NT2/D1 (cell line): ENCODE results near the gene APOBR.
"Not testable (repeated sequence)": the region's sequence is repeated elsewhere in the genome, so short reads cannot be mapped to it uniquely, and the experiment has no call there.

ENCODE experiments used
- DNase-seq: peaks from one replicate; pipeline ENCODE4 v3.0.0-alpha.2; 2011; ENCODE audit warnings: low read depth, low spot score
- H3K27me3 ChIP-seq: 2 replicates; pipeline ENCODE4 v1.6.0; 2011; ENCODE audit warnings: mild to moderate bottlenecking; ENCODE audit not compliant: insufficient read length, insufficient read depth
- H3K36me3 ChIP-seq: 2 replicates; pipeline ENCODE4 v1.6.1; 2011; ENCODE audit warnings: mild to moderate bottlenecking, low read length, mixed read lengths; ENCODE audit not compliant: insufficient read depth, insufficient read length
- H3K4me1 ChIP-seq: 2 replicates; pipeline ENCODE4 v1.5.1; 2011; ENCODE audit not compliant: insufficient read depth, insufficient read length
- H3K4me3 ChIP-seq: 2 replicates; pipeline ENCODE4 v1.5.1; 2011; ENCODE audit warnings: low read depth; ENCODE audit not compliant: insufficient read length
- H3K9ac ChIP-seq: 2 replicates; pipeline ENCODE4 v1.6.0; 2011; ENCODE audit warnings: low read depth; ENCODE audit not compliant: insufficient read length
- H3K9me3 ChIP-seq: 2 replicates; pipeline ENCODE4 v1.5.1; 2011; ENCODE audit warnings: mild to moderate bottlenecking, low read length; ENCODE audit not compliant: insufficient read depth
- SUZ12 ChIP-seq: IDR thresholded peaks from 2 replicates; pipeline ENCODE4 v1.6.1; 2011; ENCODE audit not compliant: insufficient read length, insufficient read depth; ENCODE audit errors: extremely low read depth
- YY1 ChIP-seq: IDR thresholded peaks from 2 replicates; pipeline ENCODE4 v1.6.1; 2011; ENCODE audit not compliant: insufficient read length, insufficient read depth
- ZNF274 ChIP-seq: IDR thresholded peaks from 2 replicates; pipeline ENCODE4 v1.6.1; 2011; ENCODE audit warnings: mild to moderate bottlenecking, low read depth, low read length

The APOBR gene

DNA sequence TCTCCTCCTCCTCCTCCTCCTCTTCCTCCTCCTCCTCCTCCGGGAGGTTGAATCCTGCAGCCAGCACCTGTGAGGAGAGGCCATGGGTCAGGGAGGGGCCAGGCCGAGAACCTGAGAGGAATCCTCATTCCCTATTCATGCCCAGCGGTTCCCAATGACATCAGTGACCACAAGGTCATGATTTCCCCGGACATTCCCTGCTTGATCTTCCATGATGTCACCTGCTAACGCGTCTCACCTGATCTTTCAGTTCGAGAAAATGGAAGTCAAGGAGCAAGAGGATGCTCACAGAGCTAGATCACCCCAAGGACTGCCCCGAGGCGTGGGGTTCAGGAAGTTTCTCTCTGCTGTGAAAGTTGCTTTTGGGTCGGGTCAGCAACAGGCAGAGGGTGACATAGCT lies 5.4 kb downstream of the APOBR start:
- H3K4me1 ChIP-seq: peaks cover 9% of the 10 kb centered on the region
- TF ChIP-seq SUZ12 (no peak), ZNF274 (no peak), YY1 (no peak)
- H3K36me3 ChIP-seq: no peaks in the 10 kb centered on the region
- no peaks in the 10 kb centered on the region for H3K27me3 ChIP-seq
- peak overlapping the region; percentile 29 for H3K9ac ChIP-seq
- DNase-seq: no peak
- no peak overlapping the region for H3K4me3 ChIP-seq
- H3K9me3 ChIP-seq: no peaks in the 10 kb centered on the region

DNA sequence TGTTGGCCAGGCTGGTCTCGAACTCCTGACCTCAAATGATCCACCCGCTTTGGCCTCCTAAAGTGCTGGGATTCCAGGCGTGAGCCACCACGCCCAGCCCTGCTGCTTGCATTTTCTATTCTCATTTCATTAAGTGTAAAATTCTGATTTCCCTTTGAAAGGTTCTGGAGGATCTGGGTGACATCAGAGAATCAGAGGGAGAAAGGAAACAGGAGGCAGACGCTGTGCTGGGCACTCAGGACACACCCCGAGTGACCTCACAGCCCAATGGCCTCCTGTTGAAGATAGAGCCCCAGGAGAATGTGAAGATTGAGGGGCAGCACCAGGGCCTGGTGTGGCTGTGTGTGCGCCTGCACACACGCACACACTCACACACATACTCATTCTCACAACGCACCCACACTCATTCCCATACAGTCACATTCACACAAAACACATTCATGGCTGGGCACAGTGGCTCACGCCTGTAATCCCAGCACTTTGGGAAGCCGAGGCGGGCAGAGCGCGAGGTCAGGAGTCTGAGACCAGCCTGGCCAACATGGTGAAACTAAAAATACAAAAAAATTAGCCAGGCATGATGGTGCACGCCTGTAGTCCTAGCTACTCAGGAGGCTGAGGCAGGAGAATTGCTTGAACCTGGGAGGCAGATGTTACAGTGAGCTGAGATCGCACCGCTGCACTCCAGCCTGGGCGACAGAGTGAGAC lies 6.2 kb downstream of the APOBR start:
- not testable (repeated sequence) for H3K27me3 ChIP-seq, H3K4me1 ChIP-seq, H3K9ac ChIP-seq, DNase-seq, H3K9me3 ChIP-seq, H3K36me3 ChIP-seq, H3K4me3 ChIP-seq

GRCh38 chr16:28501258-28502232 lies 7.1 kb downstream of the APOBR start:
- H3K4me1 ChIP-seq: peaks cover 9% of the 10 kb centered on the region
- H3K36me3 ChIP-seq: no peaks in the 10 kb centered on the region
- no peak overlapping the region for H3K9ac ChIP-seq
- H3K9me3 ChIP-seq: no peaks in the 10 kb centered on the region
- H3K27me3 ChIP-seq: no peaks in the 10 kb centered on the region
- no peak for DNase-seq
- H3K4me3 ChIP-seq: no peak overlapping the region
- no peak for TF ChIP-seq YY1

GRCh38 chr16:28502290-28502689 lies 7.8 kb downstream of the APOBR start:
- DNase-seq: no peak
- no peak overlapping the region for H3K4me3 ChIP-seq
- H3K4me1 ChIP-seq: peaks cover 9% of the 10 kb centered on the region
- H3K9me3 ChIP-seq: no peaks in the 10 kb centered on the region
- no peak for TF ChIP-seq YY1
- no peak for TF ChIP-seq ZNF274
- no peak for TF ChIP-seq SUZ12
- H3K27me3 ChIP-seq: no peaks in the 10 kb centered on the region
- no peak overlapping the region for H3K9ac ChIP-seq
- no peaks in the 10 kb centered on the region for H3K36me3 ChIP-seq

- H3K4me1 ChIP-seq: peaks cover 9% of the 10 kb centered on the region
- H3K9me3 ChIP-seq: no peaks in the 10 kb centered on the region
- no peaks in the 10 kb centered on the region for H3K27me3 ChIP-seq
- H3K4me3 ChIP-seq: no peak overlapping the region
- no peak for DNase-seq
- no peaks in the 10 kb centered on the region for H3K36me3 ChIP-seq
- TF ChIP-seq YY1: no peak
- TF ChIP-seq SUZ12: no peak
- TF ChIP-seq ZNF274: no peak
- H3K9ac ChIP-seq: peak overlapping the region; percentile 51
Observed at GRCh38 chr16:28503470-28504259, 9.2 kb downstream of the APOBR start.

DNA sequence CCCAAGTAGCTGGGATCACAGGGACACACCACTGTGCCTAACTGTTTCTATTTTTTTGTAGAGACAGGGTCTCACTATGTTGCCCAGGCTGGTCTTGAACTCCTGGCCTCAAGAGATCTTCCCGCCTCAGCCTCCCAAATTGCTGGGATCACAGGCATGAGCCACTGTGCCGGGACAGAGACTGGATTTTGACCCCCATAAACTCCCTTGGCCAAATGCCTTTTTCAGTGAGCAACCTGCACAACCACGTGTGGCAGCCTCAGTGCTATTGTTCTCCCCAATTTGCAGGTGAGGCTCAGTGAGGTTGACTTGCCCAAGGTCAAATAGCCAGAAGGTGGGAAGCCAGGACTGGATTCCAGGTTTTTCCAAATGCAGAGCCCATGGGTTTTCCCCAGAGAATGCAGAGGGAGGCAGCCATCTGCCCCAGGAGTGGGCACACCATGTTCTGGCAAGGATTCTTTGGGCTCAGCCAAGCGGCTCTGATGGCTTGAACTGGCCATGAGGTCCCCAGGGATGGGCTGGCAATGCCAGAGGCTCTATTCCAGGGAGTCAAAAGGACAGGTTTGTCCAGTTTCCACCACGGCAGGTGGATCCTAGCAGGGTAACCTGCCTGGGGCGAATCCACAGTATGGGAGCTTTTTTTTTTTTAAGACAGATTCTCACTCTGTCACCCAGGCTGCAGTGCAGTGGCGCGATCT lies 10.4 kb downstream of the APOBR start:
- H3K9ac ChIP-seq: no peak overlapping the region
- no peak overlapping the region for H3K4me3 ChIP-seq
- H3K4me1 ChIP-seq: peaks cover 8% of the 10 kb centered on the region
- no peak for TF ChIP-seq ZNF274
- no peak for TF ChIP-seq YY1
- no peak for TF ChIP-seq SUZ12
- H3K36me3 ChIP-seq: no peaks in the 10 kb centered on the region
- no peaks in the 10 kb centered on the region for H3K9me3 ChIP-seq
- DNase-seq: no peak
- H3K27me3 ChIP-seq: no peaks in the 10 kb centered on the region
